ENCODE measurements around the gene FHIT.

- TF ChIP-seq POLR2A (IDR thresholded peaks at IDR 0.05; ENCODE audit: low read length), result no peak
- TF ChIP-seq GATA1 (IDR thresholded peaks at IDR 0.05; ENCODE audit: low read depth, low read length), result no peak
These were observed 96.6 kb downstream of the FHIT start for GRCh38 chr3:61154457-61155198.

Data from erythroblast (primary cell).